Retina (tissue), 1 donor: ENCODE data around the gene CFAP53.
"Not testable (repeated sequence)": the region's sequence is repeated elsewhere in the genome, so short reads cannot be mapped to it uniquely, and the experiment has no call there.

Experiments used
- DNase-seq: peaks from one replicate; pipeline ENCODE4 v3.0.0-alpha.2; 2016

CFAP53 gene

DNA sequence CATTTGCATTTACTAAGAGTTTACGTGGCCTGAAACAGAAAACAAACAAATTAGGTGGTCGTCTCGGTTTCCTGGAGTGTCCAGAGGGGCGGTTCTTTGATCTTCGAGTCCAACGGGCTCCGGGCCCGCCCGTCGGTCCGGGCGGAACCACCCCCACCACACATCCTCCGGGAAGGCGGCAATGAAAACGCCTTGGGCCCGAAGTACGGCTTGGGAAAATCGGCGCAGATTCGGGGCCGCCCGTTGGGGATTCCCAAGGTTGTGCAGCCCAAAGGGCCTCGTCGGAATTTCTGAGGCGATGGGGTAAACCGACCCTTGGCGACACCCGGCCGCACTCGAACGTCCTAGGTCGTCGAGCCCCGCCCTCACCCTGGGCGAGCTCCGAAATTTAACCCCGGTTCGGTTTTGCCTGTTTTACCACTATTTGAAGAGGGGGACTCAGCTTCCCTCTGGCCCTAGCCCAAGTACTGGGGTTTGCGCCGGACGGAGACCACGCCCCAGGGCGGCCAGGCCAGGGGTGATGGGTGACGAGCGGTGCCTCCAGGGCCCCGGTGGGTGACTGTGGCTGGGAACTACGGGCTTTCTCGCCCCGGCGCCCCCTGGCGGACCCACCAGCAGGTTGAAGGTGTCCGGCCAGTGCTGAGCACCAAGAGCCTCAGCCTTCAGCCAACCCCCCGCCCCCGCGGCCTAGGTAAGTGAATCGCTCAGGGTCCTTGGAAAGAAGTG lies 1.9 kb upstream of the CFAP53 start:
- peak; percentile 82 for DNase-seq

DNA sequence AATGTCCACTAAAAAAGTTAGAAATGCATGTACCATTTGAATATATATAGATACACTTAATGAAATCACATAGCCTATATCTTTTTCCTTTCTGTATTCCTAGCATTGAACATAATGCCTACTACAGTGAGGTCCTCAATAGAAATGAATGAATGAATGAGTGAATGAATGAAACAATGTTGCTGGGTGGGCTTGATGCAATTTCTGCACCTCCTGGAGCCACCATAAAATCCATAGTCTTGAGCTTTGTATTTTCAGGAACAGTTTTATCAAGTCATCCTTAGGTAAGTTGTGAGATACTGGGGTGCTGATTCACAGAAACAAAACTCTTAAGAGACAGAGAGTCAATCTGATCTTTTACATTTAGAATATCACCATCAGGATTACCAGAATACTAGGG lies 3.3 kb downstream of the CFAP53 start:
- no peak for DNase-seq

DNA sequence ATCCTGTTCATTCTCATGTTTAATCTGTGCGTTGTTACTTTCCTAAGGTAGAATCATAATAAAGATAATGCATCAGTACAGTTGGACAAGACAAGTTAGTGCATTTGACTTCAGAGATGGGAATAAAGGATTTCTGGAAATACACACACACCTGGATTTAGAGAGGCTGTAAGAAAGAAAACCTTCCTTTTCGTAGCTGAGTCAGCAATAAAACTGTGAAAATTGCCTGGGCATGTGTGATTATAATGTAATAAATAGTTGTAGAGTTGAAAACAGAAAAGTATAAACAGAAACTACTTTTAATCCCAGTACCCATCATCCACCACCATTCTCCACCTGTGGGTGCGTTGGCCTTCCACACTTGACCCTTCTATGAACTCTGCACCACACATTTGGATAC lies 15.4 kb downstream of the CFAP53 start:
- no peak for DNase-seq

DNA sequence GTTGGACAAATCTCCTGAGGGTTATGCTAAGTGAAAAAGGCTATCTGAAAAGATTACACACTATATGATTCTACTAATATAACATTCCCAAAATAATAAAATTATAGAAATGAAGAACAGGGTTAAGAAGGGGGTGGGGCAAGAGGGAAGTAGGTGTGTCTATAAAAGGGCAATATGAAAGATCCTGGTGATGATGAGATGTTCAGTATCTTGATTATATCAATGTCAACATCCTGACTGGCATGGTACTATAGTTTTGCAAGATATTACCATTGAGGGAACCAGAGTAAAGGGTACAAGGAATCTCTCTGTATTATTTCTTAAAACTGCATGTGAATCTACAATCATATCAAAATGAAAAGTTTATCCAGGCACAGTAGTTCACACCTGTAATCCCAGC lies 16.7 kb downstream of the CFAP53 start:
- DNase-seq, result no peak

DNA sequence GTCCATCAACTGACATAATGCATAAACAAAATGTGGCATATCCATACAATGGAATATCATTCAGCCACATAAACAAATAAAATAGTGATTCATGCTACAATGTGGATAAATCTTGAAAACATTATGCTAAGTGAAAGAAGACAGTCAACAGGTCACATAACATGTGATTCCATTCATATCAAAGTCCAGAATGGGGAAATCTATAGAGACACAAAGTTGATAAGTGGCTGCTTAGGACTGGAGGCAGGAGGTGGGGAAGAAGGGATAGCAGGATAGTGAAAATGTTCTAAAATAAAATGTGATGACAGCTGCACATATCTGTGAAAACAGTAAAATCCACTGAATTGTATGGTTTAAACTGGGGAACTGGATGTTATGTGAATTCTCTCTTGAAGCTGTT lies 18.7 kb downstream of the CFAP53 start:
- DNase-seq, result no peak

DNA sequence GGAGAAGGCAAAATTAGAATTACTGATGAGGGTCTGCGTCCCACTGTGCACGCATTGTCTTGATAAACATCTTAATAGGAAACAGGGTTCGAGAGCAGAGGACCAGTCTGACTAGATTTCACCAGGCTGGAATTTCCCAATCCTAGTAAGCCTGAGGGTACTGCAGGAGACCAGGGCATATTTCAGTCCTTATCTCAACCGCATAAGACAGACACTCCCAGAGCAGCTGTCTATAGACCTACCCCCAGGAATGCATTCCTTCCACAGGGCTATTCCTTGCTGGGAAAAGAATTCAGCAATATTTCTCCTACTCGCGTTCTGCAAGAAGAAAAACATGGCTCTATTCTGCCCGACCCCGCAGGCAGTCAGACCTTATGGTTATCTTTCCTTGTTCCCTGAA lies 24.5 kb downstream of the CFAP53 start:
- DNase-seq, result not testable (repeated sequence)

DNA sequence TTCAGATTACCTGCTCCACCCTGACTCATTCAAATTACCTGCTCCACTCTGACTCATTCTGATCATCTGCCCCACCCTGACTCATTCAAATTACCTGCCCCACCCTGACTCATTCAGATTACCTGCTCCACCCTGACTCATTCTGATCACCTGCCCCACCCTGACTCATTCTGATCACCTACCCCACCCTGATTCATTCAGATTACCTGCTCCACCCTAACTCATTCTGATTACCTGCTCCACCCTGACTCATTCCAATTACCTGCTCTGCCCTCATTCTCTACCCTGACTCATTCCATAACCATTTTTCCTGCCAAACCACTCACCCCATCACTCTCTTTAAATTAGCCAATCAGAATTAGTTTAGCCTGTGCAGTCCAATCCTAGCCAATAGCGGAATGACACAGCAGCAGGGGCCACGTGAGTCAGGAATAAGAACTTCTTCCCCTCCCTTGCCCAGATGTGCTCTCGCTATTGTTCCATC lies 26.2 kb downstream of the CFAP53 start:
- no peak for DNase-seq

DNA sequence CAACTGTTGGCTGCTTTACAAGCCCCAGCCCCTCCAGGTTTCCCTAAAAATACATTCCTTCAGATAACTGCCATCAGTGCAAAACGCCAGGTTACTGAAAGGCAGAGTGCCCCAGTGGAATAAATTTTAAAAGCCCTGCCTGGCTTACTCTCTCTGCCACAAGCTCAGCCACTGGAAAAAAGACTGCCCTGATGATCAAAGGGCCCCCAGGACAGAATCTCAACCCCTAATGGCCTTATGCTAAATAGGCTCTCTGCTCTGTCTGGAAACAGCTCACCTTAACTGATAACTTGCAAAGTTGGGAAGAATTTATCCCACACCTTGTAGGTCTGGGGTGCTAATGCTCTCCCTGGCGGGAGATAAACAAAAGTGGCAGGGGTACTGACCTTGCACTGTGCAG lies 33.9 kb downstream of the CFAP53 start:
- peak; percentile 19 for DNase-seq

DNA sequence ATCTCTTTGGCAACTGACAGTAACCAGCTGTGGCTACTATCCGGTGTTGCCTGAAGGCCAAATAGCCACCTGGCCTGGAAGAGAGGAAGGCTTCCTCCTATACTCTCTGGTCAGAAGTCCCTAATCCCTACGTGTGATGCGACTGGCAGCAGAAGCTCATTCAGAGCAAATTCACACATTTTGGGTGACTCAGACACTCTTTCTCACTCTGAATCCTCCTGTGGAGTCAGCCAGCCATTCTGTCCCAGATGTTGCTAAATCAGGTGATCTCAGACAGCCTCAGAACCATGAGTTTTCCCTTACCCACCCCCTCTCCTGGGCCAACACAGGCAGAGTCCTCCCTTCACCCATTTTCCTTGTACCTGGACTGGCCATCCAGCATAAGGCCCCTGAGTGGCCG lies 34.7 kb downstream of the CFAP53 start:
- no peak for DNase-seq

DNA sequence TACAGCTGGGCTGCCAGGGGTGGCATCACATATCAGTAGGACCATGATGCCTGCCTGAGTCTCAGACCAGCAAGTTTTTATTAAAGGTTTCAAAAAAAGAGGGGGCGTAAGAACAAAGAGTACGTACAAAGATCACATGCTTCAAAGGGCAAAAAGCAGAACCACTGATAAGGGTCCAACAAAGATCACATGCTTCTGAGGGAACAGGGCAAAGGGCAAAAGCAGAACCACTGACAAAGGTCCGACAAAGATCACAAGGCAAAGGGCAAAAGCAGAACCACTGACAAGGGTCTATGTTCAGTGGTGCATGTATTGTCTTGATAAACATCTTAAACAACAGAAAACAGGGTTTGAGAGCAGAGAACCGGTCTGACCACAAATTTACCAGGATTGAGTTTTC lies 46.0 kb downstream of the CFAP53 start:
- DNase-seq, result not testable (repeated sequence)

DNA sequence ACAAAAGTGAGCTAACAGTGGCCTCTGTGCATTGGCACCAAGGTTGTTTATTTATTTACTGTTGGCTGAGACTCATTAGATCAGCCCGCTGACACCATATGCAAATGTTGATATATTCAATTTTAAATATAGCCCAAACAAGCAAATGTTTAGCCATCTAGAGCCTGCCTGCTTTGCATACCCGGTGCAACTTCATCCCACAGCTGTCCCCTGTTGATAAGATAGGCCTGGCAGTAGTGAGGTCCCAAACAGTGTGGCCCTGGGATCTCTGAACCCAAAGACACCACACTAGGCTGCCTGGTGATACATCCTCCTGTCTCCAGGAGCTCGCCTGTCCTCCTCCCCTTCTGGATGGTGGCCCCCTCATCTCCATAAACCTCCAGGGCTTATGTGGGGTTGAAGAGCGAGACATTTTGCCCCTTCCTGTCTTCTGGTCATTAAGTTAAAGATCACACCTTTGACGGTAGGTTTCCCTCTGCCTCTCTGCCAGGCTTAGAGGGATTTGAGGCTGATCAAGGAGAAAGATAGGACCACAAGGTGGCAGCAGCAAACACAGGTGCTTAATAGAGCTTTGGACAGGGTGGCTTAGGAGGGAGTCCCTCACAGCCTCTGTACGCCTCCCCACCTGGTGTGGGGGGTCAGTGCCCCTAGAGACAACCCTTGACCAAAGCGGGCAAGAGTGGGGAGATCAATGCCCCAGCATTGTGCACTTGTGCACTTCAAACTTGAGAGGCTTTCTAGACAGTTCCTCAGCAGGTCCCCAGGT lies 47.7 kb downstream of the CFAP53 start:
- DNase-seq, result peak; percentile 25

DNA sequence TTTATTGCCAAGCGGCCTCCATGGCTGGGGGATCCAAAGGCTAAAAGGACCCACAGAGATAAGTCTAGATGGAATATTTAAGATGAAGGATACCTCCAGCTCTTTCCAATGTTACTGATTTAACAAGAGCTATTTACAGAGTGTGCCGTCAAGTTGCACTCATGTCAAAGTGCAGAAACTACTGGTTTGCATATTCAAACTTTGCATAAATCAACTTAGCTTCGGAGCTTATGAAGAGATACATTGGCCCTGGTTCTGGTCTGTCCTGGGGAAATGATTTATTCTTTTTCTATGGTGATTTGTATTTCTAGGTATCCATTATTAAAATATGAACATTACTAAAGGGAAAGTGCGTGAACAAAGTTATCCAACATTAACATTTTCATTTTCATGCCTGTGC lies 57.0 kb downstream of the CFAP53 start:
- DNase-seq, result no peak

DNA sequence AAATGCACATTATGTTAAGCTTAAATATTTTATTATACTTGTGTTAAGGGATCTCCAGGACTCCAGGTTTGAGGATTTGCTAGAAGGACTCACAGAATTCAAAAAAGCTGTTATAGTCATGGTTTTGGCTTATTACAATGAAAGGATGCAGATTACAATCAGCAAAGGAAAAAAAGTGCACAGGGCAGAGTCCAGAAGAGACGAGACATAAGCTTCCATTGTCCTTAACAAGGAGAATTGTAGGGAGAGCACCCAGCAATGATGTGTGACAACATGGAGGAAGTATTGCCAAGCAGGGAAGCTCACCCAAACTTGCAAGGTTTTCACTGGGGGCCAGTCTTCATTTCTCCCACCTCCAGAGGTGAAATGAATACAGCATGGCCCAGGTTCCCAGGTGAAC lies 58.6 kb downstream of the CFAP53 start:
- DNase-seq, result no peak

DNA sequence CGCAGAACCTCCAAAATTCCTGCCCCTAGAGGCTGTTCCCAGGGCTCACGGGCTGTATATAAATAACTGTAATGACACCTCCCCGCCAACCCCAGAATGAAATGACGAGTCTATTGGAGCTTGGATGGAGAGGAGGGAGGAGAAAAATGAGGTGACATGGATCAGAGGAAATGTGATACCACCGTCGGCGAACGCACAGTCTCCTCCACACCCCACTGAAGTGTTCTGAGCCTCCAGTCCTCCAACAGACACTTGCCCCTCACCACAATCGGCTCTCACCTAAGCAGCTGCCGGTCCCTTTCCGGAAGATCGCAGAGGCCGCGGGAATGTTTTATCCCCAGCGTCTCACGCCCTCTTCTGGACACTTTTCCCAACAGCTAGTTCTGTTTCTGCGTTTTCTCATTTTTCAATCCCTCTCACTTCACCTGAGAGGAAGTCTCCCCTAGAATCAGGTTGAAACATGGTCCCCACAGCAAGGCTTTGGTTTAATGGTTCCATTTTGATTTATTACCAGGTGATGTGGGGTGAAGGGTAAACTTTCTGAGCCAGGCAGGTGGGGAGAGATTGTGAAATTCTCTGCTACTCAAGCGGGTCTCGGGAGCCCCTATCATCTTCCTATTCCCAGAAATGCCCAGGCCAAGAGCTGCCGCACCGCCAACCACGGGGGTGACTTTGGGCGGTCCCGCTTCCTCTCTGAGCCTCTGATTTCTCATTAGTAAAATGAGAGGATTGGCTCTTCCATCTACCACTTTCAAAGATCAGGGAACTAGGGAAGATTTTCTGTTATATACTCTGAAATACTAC lies 62.3 kb downstream of the CFAP53 start:
- peak; percentile 82 for DNase-seq

DNA sequence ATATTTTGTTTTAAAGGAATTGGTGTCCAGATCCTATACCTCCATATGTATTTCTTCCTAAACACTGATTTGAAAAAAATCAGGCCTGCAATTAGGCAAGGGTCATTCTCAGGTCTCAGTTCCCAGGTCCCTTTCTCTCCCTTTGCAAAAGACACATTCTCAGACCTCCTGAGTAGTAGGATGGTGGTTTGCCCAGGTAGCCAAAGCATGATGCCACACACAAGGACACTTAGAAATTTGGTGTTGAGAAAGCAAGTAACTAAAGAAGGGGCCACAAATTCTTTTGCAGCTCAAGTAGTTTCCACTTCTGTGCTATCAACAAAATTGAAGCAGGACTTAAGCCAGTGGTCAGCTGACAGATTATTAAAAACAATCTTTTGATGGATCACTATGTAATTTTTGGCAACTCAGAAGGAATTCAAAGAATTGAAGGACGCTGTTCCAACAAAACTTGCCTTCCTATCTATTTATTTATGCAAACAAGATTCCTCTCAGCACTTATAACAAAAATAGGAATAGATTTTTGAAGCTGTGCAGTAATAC lies 64.7 kb downstream of the CFAP53 start:
- no peak for DNase-seq

DNA sequence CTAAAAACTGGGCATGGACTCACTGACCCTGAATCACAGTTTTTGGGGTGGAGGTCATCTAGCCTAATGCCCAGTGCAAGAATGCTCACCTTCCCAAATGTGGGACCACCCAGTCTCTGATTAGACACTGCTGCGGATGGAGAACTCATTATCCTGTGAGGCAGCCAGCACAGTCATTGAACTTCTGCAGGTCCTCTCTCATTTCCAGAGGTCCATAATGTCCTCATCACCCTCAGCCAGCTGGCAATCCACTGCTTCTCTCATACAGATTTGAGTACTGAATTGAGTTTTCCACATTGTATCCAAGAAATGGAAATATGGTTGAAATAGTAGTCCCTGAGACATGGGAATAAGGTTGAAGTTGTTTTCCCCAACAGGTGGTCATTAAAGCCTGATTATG lies 66.4 kb downstream of the CFAP53 start:
- DNase-seq, result no peak

DNA sequence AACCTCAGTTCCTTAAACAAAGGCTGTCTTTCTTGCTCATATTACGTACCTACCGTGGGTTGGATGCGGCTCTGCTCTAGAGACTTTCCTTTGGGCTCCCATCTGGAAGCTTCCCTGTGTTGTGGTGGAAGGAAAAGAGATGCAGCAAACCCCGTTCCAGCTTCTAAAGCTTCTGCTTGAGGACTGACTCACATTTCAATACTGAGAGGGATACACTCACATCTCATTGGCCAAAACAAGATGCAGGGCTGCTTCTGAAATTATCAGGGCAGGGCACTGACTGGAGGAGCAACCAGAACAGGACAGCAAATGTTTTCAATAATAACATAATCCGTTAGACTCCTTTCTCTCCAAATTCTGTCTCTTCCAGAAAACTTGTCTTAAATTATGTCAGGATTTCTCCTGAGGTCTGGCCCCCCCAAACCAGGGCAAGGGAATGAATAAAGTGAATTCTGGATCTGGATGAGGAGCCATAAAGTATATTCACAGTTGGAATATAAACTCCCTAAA lies 66.9 kb downstream of the CFAP53 start:
- no peak for DNase-seq

DNA sequence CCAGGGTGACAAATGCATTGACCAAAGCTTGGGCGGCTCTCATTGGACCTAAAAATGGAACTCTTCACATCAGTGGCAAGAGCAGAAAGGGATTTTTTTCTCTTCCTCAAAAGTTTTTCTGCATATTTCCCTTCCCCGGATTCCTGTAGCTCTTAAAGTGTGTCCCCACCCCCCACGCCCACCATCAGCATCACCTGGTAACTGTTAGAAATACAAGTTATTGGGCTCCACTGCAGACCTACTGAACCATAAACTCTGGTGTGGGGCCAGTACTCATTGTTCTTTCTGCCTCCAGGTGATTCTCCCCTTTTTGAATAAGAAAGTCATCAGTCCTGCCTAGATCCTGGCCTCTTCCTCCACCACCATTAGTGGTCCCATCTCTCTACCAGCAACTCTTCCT lies 70.0 kb downstream of the CFAP53 start:
- DNase-seq, result no peak

DNA sequence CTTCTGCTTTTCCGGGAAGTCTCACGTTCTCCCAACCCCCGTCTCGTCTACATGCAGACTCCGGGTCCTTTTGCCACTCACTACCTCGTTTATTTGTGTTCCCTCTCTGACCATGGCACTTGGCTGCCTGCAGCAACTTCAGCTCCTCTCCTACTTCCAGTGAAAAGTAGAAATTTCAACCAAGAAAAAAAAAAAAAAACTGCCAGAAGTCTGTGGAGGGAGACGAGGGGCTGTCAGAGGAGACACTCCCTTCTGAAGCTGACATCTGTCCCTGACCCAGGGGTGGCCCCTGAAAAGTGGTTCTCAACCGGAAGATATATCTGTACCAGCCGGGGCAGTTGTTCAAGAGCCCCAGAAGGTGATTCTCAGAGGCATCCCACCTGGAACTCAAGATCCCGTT lies 70.6 kb downstream of the CFAP53 start:
- DNase-seq, result peak; percentile 4

DNA sequence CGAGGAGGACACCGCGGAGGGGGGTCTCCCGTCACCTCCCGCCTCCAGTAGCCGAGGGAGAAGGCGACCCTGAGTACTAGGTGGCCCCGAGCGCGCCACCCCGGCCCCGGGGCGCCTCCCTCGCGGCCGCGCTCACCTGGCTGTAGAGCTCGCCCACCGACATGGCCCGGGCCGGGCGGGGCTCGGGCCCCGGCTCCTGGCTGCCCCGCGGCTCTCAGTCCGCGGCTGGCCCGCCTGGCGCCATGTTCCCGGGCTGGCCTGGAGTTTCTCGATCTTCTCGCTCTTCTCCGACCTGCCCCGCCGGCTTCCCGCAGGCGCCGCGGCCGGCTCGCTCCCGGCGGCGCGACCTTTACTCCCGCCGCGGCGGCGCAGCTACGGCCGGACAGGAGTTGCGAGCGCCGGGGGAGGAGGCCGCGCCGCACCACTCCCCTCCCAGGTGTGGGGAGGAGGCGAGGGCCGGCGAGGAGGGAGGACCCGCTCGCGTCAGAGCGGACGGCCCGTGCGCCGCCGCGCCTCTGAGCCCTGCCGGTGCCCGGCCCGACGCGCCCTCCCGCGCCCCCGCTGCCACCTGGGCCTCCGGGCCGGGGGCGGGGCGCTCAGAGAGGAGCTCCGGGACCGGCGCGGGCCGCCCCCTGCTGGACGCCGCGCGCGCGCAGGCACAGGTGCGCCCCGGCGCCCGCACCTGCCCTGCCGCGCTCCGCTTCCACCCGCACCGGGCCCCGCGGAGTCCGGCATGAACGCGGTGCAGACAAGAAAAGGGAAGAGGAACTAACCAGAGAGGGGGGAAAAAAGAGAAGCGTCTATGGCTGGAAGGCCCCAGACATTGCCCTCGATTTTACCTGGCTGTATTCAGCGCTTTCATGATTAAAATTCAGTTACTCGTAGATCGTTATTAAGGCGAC lies 71.4 kb downstream of the CFAP53 start, which contains the start of gene MYO5B:
Gene MYO5B (minus strand): TSS at position 517 of the 902 bp plus-strand sequence. CDS start 354 bp downstream, at position 163.
- peak; percentile 18 for DNase-seq

DNA sequence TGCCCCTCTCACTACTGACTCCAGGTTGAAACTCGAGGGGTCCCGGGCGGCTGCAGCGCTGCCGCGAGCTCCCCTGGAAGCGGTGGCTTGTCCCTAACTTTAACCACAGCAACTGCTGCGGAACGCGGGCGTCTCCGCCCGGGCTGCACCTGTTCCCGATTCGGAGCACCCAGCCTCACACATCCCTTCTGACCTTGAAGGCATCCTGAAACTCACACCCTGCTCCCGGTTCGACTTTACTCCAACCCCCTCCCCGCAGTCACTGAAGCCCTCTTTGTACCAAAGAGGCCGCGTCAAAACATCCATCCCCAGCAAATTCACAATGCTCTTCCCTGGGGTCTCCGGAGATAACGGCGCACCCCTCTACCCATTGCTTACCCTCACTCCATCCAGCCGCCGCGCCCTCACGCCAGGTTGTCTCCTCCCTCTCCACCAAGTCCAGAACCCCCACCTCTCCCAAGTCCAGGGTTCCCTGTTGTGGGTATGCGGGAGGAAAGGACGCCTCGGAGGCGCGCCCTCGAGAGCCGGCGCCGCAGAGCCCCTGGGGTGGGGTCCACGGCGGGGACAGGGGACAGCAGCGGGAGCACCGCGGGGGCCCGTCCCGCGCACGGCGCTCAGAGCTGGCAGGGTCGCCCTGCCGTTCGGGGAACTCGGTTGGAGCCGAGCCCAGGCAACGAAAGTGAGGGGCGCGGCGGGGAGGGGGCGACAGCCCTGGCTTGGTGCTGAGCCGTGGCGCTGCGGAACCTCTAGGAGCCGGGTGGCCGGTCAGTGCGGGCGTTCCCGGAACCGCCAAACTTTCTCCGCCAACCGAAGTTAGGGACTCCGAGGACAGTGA lies 72.3 kb downstream of the CFAP53 start:
- peak; percentile 60 for DNase-seq
